NAMALWA (cell line): ENCODE results near the gene ACOT7.

Experiments
- DNase-seq: peaks from one replicate; pipeline ENCODE4 v3.0.0-alpha.2; 2015; ENCODE audit warnings: low spot score

The ACOT7 gene

DNA sequence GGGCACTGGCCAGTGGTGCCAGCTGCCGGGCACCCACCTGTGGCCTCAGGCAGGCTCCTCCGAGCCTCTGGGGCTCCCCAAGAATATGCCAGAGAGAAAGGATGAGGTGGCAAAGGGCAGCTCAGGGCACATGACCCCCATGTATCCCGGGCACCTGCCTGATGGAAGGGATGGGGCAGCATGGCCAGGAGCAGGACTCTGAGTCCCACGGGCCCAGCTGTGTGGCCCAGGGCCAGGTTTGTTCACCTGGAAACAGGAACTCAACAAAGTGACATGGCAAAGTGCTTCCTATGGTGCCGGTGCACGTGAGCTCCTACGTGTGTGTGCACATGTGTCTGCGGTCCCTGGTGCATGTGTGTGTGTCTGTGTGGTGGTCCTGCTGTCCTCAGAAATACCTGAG, 123.2 kb downstream of the ACOT7 start:
- no peak for DNase-seq

DNA sequence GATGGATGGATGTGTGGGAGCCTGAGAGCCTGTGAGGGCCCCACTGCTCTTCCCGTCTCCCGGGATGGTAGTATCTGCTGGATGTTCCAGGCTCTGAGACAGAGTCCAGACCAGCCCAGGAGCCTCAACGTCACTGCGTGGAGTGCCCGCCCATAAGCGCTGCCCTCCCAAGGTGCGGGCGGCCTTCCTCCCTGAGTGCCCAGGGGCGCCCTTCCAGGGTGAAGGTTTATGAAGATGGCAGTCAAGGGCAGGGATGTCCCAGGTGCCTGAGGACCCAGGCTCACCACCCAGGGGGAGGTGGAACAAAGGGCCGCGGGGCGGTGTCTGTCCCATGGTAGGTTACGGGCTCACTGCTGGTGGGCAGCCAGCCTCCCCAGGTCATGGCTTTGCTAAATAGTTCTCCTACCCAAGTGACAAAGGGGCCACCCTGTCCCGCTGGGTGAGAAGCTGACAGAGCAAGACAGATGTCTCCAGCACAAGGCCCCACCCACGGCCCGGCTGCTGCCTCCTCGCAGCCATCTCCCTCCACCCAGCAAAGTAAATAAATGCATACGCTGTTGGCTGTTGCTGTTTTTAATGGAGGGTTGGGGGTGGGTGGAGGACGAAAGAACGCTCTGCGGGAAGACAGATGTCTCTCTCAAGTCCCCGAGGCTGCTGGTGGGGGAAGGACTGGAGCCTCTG, 123.7 kb downstream of the ACOT7 start:
- no peak for DNase-seq

DNA sequence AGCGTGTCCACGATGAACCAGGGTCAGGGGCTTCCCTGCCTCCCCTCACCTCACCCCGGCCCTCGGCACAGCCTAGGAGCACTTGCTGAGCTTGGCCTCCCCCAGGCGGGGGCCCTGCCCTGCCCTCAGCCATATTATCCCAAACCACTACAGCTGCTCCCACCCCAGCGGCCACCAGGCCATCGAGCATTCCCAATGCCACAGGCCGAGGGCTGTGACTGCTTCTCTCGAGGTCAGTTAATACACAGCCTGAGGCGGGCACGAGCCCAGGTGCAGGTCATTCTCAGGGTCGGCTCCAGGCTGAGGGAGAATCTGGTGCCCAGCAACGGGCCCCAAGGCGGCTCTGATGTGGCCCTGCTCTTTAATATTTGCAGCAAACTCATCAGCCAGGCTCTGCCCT, 124.3 kb downstream of the ACOT7 start:
- no peak for DNase-seq

DNA sequence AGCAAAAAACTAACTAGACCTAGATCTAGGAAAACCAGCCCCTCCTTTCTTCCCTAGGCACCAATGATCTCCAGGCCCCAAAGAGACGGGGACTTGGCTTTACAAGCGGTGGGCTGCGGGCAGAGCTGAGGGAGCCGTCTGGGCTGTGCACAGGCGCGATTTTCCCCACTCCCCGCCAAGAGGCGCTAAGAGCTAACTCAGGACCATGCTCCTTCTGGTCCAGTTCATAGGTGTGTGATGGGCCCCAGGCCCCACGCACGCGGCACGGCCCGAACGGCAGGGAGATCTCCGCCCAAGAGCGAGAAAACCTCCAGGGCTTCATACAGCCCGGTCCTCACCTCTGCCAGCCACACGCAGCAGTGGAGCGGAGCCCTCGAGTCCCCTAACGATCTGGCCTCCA, 125.2 kb downstream of the ACOT7 start:
- no peak for DNase-seq

DNA sequence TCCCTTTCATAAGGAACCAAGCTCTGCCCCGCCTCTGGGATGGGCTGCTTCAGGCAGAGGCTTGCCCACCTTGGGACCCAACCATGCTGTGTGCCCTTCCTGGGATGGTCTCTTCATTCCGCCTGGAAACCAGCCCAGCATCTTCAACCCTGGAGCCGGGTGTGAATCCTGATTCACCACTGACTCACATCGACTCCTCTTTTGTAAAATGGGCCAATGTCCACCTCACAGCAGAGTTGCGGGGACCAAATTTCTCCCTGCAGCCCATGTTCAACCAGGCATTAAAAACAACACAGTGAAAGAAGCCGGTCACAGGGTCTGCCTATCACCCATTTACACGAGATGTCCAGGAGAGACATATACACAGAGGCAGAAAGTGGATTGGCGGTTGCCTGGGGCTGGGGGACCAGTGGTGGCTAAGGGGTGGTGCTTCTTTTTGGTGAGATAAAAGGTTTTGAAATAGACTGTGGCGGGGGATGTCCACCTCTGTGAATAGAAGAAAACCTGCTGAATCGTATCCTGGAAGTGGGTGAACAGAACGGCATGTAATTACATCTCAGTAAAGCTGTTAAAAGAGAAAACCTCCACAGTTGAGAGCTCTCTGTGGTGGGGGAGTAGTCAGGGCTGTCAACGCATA, 125.8 kb downstream of the ACOT7 start:
- DNase-seq, result no peak

DNA sequence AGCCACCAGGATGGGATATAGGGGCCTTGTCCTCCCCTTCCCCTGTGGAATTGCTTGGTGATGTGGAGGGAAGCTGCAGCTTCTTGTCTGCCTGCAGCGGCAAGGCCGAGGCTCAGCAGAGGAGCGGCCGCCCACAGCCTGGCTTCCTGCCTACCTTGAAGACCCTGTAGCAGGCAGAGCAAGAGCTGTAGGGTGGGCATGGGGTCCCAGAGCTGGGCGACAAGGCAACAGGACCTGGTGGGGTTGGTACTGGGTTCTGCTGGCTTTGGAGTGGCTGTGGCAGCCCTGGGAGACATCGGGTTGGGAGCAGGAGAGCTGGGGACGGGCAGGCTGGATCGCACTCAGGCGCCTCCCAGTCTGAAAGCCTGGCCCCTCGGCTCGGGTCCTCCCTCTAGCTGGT, 126.9 kb downstream of the ACOT7 start:
- DNase-seq, result no peak

DNA sequence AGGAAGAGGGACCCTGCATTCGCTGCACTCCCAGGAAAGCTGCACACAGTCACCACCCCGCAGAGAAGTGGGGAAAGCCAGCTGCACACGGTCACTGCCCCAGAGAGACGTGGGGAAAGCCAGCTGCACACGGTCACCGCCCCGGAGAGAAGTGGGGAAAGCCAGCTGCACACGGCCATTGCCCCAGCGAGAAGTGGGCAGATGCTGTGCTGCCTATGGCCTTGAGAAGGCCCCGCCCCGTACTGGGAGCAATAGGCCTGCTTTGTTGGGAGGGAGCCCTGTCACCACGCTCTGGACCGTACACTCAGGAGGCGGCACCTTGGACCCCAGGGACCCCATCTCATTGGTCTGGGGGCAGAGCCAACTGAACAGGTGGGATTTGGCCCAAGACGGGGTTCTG, 128.4 kb downstream of the ACOT7 start:
- no peak for DNase-seq

DNA sequence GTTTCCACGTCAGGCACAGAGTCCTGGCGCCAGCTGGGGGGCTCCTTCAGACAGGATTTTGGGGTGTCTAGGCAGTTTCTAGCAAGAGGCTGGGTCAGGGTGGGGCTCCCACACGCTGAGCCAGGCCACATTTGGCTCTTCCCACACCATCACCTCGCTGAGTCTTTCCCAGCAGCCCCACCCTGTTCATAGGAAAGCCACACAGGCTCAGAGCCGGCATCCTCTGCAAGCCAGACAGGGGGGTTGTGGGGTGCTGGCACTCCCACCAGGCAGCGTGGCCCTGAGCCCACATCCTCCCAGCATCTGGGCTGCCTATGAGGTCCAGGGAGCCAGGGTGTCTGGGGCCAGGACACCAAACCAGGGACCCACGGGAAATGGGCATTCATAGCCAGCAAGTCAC, 129.9 kb downstream of the ACOT7 start:
- DNase-seq, result no peak

DNA sequence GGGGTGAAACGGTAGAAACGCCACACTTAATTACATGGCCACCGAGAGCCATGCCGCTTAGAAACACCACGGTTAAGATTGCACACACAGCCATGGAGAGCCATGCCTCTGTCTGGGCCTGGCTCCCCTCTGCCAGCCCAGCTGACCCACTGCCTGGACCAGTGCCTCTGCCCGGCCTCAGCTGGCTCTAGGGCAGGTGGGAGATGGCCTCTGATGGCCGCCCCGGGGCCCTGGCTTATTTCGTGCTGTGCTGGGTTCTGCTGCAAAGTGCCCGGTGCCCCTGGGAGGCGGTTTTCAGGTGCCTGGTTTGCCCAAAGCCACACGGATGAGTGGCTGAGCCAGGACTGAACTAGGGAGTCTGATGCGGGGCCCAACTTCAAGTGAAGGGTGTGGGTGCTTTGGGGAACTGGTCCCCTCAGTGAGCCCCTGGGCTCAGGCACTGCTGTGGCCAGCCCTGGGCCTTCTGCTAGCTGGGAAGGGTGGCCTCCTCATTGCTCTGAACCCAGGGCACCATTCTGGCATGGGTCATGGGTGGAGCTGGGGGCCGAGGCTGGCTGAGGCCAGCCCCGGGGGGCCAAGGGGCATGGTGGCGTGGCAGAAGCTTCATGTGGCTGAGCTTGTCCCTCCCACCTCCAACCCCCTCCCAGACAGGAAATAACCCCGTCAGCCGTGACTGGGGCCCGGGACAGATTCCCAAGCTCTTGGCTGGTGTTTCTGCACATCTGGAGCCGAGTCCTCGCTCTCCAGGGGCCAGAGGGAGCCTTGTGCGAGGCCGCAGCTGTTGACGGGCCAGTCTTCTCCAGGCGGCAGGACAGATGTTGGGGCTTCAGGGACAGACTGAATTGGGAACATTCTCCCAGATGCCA, 130.8 kb downstream of the ACOT7 start:
- no peak for DNase-seq

DNA sequence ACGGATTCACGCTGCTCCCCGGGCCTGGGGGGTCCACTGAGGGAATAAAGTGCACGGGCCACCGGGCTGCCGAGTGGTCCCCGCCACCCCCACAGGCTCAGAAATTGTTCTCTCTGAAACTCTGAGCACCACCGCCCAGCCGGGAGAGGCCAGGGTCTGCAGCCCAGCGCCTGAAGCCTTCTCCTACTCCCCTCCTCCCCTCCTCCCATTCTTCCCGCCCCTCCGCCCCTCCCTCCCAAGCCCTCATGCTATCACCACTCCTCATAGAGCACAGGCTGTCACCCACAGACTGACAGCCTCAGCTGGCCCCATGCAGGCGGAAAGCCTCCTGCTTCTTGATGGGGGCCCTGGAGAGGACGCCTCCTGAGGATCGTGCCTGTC, 132.0 kb downstream of the ACOT7 start:
- DNase-seq, result peak; percentile 48

DNA sequence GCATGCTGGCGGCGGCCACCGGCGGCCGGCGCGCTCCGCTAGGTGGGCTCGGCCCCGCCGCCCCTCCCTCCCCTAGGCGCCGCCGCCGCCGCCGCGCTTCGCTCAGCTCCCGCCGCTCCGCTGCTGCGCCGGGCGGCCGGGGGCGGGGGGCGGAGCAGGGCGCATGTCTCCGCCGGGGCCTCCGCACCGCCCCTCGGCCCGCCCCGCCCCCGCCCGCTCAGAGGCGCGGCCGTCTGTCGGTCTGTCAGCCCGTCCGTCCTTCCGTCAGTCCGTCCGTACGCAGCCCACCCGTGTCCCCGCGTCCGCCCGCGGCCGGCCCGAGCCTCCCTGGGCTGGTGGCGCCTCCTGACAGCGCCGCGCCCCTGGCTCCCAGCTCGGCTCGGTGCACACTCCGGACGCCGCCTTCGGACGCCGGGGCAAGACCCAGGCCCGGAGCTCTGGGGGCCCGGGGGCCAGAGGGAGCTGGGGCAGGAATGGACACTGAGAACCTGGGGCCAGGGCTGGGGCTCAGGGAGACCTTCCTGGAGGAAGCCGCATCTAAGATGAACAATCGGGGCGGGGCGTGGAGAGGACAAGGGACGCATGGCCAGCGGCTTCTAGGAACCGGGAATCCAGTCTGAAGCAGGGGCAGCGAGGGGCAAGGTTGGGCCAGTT, 132.5 kb downstream of the ACOT7 start, which contains the start of gene GPR153:
Gene GPR153 (minus strand): TSS at position 138 of the 654 bp plus-strand sequence. CDS start 6,193 bp downstream, outside the sequence.
- peak; percentile 60 for DNase-seq

DNA sequence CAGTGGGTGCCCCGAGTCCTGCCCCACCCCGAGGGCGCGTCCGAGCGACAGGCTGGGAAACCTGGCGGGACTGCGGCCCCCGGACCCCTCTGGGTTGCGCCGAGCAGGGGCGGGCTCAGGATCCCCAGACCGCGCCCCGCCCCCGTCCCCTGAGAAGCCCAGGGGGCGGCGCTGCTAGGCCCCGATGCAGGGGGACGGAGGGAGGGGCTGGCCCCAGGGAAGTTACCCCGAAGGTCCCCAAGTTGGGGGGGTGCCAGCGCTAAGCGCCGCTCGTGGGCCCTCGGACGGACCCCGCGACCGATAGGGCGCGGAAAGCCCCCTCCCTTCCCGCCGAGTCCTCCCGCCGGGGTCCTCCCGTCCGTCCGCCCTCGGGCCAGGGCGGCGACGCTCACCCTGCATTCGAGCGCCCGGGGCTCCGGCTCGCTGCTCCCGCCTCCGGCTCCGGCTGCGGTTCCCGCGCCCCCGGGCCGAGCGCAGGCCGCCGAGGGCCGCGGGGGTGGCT, 133.1 kb downstream of the ACOT7 start:
- peak; percentile 86 for DNase-seq

DNA sequence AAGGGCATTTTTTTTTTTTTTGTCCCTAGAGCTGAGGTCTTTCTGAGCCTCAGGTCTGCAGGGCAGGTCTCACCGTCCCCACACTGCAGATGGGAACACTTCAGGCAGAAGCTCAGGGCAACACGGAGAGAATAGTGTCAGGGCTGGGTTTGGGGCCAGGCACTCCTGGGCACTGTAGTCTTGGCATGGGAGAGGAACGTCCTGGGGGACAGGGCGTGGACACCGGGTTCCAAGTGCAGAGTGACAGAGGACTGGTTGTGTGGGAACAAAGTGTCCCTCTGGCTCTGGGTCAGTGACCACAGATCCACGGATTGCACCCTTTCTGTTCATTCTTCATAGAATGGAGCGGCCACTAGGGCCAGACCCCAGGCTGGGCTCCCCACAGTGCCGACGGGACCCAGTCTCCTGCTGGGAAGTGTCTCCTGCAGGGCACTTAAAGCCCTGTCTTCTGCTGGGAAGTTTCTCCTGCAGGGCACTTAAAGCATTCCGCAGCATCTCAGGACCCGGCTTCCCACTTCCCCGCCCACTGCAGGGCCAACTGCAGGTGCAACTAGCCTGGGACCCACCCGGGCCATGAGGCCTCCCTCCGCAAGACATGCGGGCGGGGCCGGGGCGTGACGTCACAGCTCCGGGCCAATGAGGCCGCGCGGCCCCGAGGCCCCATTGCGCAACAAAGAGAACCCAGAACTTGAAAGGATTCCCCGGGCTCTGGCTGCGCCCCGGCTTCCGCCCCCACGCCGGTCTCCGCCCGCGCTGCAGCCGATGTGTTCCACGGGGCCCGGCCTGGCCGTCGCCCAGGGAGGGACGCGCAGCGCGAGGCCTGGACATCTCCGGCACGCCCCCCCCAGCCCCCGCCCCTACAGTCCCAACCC, 133.8 kb downstream of the ACOT7 start:
- peak; percentile 97 for DNase-seq

DNA sequence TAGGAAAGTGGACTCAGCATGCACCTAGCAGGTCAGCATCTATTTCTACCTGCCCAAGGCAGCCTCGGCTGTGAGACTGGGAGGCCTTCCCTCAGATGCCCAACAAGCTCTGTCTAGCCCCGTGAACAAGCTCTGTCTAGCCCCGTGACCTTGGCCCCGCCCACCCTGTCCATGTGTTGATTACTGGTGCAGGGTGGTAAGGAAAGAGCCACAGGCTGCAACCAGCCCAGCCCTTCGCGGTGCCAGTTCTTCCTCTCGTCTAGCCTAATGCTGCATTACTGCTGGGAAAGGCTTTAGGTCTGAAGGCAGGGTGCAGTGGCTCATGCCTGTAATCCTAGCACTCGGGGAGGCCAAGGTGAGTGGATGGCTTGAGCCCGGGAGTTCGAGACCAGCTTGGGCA, 134.9 kb downstream of the ACOT7 start:
- DNase-seq, result no peak

DNA sequence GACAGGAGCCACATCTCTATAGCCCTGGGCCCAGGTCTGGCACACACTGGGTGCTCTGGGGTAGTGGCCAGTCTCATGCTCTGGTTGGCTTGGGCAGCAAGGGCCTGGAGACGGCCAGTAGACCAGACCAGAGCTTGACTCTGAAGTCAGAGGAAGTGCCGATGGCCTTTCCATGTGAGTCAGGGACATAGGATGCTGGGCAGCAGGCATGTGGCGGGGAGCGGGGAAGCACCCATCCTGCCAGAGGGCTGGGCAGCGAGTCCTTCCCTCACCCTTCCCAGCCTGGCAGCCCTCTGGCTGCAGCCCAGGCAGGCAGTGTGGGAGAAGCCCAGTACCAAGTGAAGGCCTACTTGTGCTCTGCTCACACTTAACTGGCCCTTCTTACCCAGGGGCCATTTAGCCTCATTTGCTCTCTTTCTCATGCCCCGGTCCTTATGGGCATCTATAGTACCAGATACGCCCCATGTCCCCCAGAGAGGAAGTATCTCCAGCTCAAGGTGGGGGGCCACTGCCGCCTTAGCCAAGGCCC, 136.0 kb downstream of the ACOT7 start:
- no peak for DNase-seq

DNA sequence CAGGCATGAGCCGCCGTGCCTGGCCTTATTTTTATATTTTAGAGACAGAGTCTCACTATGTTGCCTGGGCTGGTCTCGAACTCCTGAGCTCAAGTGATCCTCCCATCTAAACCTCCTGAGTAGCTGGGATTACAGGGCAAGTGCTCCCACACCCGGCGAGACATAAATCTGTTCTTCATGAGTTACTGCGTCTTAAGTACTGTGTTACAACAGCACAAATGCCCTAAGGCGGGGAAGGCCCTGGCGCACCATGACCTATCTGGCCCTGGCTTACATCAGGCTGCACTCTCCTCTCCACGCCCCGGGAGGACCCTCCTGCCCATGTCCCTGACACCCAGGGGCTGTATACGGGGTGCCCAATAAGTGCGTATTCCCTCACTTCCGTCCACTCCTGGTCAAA, 136.9 kb downstream of the ACOT7 start:
- DNase-seq, result no peak

DNA sequence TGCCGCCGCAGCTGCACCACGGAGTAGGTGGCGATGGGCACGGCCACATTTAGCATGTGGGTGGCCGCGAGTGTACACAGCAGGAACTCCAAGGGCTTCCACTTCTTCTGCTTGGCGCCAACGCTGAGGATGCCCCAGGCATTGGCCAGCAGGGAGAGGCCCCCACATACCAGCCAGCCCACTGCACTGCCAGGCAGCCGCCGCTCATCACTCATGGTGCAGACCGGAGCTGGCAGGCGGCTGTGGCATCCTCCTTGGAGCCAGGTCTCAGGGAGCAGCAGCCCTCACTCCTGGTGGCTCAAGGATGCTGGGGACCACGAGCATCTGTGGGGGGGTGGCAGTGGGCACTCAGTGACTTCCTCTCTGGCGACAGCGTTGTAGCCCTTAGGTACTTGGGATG, 138.9 kb downstream of the ACOT7 start:
- no peak for DNase-seq

DNA sequence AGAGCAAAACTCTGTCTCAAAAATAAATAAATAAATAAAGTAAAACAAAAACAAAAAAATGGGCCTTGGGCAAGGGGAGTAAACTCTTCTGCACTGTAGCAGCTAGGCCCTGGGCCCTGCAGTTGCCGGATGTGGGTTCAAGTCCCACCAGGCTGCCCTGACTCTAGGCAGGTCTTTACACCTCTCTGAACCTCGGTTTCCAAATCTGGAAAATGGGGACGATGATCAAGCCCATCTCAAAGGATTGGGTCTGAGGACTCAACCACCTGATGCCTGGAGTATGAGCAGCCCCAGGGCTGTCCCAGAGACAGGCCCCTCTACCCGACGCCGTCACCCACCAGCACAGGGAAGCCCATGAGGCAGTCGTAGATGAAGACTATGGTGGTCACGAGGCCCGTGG, 140.2 kb downstream of the ACOT7 start:
- DNase-seq, result no peak

DNA sequence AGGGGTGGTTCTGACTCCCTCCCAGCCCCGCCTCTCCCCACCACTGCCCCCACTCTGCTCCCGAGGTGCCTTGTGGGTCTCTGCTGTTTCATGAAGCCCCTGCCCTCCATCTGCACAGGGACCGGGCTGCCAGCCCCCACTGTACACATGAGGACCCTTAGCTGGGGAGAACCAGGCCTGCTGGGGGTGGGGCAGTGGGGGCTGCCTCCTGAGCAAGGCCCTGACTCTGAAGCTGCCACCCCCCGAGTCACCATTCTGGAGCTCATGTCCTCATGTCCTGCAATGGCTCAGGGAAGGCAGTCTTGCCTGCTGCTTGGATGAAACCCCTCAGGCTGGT, 141.2 kb downstream of the ACOT7 start:
- no peak for DNase-seq

DNA sequence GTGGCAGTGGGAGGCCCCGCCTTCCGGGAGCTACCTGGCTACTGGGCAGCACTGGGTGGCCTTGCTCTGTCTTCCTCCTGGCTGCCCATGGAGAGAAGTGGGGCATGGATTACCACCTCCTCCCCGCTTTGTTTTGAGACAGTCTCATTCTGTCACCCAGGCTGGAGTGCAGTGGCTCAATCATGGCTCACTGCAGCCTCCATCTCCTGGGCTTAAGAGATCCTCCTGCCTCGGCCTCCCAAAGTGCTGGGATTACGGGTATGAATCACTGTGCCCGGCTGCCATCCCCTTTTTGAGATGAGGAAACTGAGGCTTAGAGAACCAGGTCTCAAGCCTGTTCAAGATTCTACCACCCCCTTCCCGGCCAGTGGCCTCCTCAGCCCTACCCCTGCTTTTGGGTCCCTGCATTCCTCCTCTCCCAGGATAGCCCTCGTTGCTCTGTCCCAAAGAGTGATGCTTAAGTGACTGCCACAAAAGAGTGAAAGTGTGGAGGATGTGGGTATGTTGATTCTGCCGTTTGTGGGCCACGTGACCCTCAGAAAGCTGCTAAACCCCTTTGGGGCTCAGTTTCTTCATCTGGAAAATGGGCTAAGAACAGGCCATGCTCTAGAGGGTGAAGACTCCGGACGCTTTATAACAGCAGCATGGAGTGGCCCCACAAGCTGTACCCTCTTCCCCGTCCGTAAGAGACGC, 141.7 kb downstream of the ACOT7 start:
- no peak for DNase-seq

DNA sequence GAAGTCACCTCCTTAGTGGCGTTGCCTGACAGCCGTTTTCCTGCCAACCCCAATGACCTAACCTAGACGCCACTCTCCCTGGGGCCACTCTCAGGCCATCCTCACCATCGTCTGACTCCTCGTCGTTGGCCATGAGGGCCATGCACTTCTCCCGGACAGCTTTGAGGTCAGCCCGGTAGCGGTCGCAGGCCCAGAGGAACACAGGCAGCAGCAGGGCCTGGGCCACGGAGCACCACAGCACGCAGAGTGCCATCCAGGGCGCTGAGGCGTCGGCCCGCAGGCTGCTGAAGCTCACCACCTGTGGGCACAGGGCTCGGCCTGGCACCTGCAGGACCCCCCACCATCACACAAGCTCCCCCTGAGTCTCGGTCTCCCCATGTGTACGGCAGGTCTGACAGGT, 142.3 kb downstream of the ACOT7 start:
- no peak for DNase-seq
